Measurements from ENCODE around the gene FSTL3. TPM values are rescaled to one million over a fixed set of nuclear protein-coding genes. Genes with fewer than 3 reads are reported as not detected.
"Not testable (repeated sequence)": the region's sequence is repeated elsewhere in the genome, so short reads cannot be mapped to it uniquely, and the experiment has no call there.

Gene FSTL3
- 100 to 1,000 TPM in 1 of 2 donors, 10 to 100 TPM in 1; 72.4 to 236 TPM for total RNA-seq

DNA sequence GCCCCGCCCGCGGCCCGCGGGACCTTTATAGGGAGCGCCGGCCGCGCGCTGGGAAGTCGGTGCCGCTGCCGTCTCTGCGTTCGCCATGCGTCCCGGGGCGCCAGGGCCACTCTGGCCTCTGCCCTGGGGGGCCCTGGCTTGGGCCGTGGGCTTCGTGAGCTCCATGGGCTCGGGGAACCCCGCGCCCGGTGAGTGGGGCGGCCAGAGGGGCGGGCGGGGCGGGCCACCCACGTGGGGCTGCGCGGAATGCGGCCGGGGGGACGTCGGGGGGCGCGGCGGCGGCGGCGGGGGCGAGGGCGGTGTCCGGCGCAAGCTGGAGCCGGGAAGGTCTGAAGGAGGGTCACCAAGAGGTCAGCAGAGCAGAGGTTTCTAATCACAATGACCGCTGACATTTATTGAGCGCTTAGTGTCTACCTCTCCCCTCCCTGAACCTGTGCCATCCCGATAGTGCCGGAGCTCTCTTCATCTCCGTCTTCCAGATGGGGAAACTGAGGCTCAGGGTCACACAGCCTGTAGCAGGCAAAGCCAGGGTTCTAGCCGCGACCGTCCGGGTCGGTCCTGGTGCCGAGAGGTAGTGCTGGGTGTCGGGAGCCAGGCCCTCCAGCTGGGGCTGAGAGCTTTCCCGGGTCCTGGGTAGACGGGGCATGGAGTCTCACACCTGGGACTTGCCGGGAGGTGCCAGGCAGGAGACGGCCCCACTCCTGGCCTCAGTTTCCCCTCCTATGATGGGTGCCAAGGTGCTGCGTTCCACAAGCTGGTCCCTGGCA is at the start of gene FSTL3:
TSS of gene FSTL3 (plus strand) at position 54 of the 767 bp plus-strand sequence. CDS start at position 86, 32 bp downstream.
- Histone ChIP-seq H3K4me3 (no peak within 1 kb of the TSS), H3K9me3 (no peaks in the 10 kb centered on the region), H3K27ac (peak within 1 kb of the TSS; percentile 51 to 80 (median 64)), H3K27me3 (no peaks in the 10 kb centered on the region), H3K36me3 (replicated peaks in 1 of 2; ENCODE audit: insufficient read depth in 1 of 2, low read depth in 2 of 2) (no peaks in the 10 kb centered on the region), H3K4me1 (peaks cover 46% of the 10 kb centered on the region)
- intact Hi-C loops (cut with DNase I), result no loop called here
- 0 to 2% methylated on average over 7 to 44 of the region's 63 CpGs for WGBS, 2 donors
- no peak for ATAC-seq
- peak in 1 of 3 donors; percentile 16 for TF ChIP-seq POLR2A (IDR thresholded peaks at IDR 0.05)
- TF ChIP-seq, protein P1, sequence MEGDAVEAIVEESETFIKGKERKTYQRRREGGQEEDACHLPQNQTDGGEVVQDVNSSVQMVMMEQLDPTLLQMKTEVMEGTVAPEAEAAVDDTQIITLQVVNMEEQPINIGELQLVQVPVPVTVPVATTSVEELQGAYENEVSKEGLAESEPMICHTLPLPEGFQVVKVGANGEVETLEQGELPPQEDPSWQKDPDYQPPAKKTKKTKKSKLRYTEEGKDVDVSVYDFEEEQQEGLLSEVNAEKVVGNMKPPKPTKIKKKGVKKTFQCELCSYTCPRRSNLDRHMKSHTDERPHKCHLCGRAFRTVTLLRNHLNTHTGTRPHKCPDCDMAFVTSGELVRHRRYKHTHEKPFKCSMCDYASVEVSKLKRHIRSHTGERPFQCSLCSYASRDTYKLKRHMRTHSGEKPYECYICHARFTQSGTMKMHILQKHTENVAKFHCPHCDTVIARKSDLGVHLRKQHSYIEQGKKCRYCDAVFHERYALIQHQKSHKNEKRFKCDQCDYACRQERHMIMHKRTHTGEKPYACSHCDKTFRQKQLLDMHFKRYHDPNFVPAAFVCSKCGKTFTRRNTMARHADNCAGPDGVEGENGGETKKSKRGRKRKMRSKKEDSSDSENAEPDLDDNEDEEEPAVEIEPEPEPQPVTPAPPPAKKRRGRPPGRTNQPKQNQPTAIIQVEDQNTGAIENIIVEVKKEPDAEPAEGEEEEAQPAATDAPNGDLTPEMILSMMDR (IDR thresholded peaks at IDR 0.05), result no peak
- DNase-seq, result no peak

DNA sequence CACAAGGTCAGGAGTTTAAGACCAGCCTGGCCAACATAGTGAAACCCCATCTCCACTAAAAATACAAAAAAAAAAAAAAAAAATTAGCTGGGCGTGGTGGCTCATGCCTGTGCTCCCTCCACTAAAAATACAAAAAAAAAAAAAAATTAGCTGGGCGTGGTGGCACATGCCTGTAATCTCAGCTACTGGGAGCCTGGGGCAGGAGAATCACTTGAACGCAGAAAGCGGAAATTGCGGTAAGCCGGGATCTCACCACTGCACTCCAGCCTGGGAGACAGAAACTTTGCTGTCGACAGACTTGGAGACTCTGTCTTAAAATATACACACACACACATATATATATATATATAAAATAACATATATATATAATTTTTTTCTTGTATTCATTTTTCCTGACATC is 49.6 kb upstream of the FSTL3 start:
- 94 to 95% methylated on average over 7 of the region's 7 CpGs for WGBS, 2 donors
- H3K36me3 ChIP-seq (replicated peaks in 1 of 2; ENCODE audit: insufficient read depth in 1 of 2, low read depth in 2 of 2); H3K4me3 ChIP-seq; H3K27ac ChIP-seq; H3K9me3 ChIP-seq; DNase-seq; H3K27me3 ChIP-seq; H3K4me1 ChIP-seq; intact Hi-C loops (cut with DNase I); ATAC-seq: not testable (repeated sequence)

DNA sequence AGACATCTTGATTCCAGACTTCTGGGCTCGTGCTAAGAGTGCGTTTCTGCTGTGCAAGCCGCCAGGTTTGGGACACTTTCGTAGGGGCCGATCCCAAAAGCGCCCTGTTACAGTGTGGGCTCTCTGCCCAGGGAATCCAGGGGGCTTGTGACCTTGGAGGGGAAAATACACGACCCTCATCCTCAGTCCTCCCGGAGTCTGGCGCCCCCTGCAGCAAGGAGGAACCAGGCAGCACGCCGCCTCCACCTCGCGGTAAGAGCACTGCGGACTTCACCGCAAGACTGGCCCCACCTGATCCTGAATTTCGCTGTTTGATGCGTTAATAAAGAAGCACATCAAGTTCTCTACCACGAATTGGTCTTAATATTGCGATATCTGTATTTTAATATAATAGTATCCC is 48.0 kb upstream of the FSTL3 start:
- H3K4me3 ChIP-seq, result no peak overlapping the region

DNA sequence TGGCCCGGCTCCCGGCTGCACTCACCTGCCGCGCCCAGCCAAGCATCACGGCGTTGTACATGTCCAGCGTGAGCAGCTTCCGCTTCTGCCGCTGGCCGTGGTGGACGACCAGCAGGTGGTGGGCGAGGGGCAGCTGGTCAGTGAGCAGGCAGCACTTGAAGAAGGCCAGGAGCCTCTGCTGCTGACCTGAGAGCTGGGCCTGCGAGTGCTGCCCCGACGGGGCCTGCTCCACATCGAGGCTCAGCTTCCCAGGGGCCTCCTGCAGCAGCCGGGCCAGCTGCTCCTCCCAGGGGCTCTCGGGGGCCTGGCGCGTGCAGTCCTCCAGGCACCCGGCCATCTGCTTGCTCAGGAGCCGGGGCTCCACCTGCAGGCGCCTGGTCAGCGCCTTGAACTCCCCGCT is 46.7 kb upstream of the FSTL3 start:
- intact Hi-C loops (cut with DNase I); H3K36me3 ChIP-seq (replicated peaks in 1 of 2; ENCODE audit: insufficient read depth in 1 of 2, low read depth in 2 of 2); H3K9me3 ChIP-seq; H3K4me3 ChIP-seq; H3K27ac ChIP-seq; ATAC-seq; DNase-seq; H3K27me3 ChIP-seq: not testable (repeated sequence)
- WGBS, 2 donors, result 70 to 83% methylated on average over 14 to 19 of the region's 25 CpGs
- peaks cover 22% of the 10 kb centered on the region for H3K4me1 ChIP-seq

More for the DNA sequence above, 48.0 kb upstream of the FSTL3 start:
- Histone ChIP-seq H3K9me3 (no peaks in the 10 kb centered on the region), H3K36me3 (replicated peaks in 1 of 2; ENCODE audit: insufficient read depth in 1 of 2, low read depth in 2 of 2) (peaks cover 0 to 5% of the 10 kb centered on the region in 2 donors), H3K27ac (no peak overlapping the region), H3K27me3 (no peaks in the 10 kb centered on the region), H3K4me1 (peaks cover 14% of the 10 kb centered on the region)
- intact Hi-C loops (cut with DNase I), result no loop called here
- DNase-seq, result no peak
- no peak for TF ChIP-seq POLR2A (IDR thresholded peaks at IDR 0.05)
- TF ChIP-seq, protein P1 (IDR thresholded peaks at IDR 0.05), result no peak
- 86 to 90% methylated on average over 13 to 19 of the region's 19 CpGs for WGBS, 2 donors
- no peak for ATAC-seq

DNA sequence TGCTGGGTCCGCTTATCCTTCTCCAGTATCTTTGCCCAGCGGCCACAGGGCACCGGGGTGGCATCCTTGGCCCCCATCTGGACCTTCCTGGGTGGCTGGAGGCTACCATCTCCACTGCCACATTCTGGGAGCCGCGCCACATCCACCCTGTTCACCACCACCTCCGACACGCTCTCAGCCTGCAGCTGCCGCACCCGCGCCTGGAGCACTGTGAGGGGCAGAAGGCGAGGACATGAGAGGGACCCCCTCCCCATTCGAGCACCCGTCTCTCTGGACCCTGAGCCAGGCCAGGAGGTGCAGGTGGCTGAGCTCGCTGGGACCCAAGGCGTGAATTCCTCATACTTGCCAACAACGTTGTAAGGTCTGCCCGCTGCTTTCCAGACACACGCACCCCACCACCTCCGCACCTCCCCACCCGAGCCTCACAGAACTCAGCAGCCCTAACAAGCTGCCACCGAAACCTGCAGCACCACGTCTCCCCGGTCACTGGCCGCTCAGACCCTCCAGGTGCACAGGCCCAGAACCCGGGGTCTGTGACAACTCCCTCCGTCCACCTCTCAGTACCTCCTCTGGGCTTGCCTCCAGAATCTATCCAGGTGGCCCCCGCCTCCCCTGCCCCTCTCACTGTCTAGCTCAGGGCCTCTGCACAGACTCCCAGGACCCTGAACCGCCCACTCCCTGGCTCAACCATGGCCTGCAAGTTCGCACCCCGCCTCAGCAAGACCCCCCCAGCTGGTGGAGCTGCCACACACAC is 46.1 kb upstream of the FSTL3 start:
- DNase-seq (peak in 1 of 4 donors; percentile 11), ATAC-seq (no peak)
- WGBS, 2 donors, result 88 to 97% methylated on average over 26 to 29 of the region's 30 CpGs
- no peaks in the 10 kb centered on the region for H3K27me3 ChIP-seq
- no peak overlapping the region for H3K4me3 ChIP-seq
- H3K9me3 ChIP-seq, result no peaks in the 10 kb centered on the region
- H3K27ac ChIP-seq, result no peak overlapping the region
- H3K4me1 ChIP-seq, result peaks cover 27% of the 10 kb centered on the region
- TF ChIP-seq, protein P1 (IDR thresholded peaks at IDR 0.05), result no peak
- TF ChIP-seq POLR2A (IDR thresholded peaks at IDR 0.05), result no peak
- intact Hi-C loops (cut with DNase I), result no loop called here
- no peaks in the 10 kb centered on the region for H3K36me3 ChIP-seq (replicated peaks in 1 of 2; ENCODE audit: insufficient read depth in 1 of 2, low read depth in 2 of 2)
